Head of caudate nucleus (tissue), 42 donors: ENCODE measurements around the gene ZNHIT3.
A peak's percentile ranks its signal among the peaks of the same experiment; 100 is the strongest.

Source experiments
- DNase-seq, 42 donors: peaks; one replicate each; pipeline versions ENCODE4 v3.0.0 to v3.0.0-alpha.2; 2020 to 2021; ENCODE audit warnings: mixed read lengths in 7 of 42
- intact Hi-C: fragments of 100-400 bp; cut with DNase I; formaldehyde crosslinking; loops from one replicate; pipeline ENCODE4 v1.15.0; 2022

Gene ZNHIT3

GRCh38 chr17:36481829-36482228 lies 4.7 kb upstream of the ZNHIT3 start:
- peak in 1 of 42 donors; percentile 22 for DNase-seq

GRCh38 chr17:36482611-36483504 lies 3.6 kb upstream of the ZNHIT3 start:
- peak; percentile 59 to 93 (median 86) for DNase-seq
- intact Hi-C loops = loop anchor here (10.0 kb wide), 2 partner anchors 62 to 508 kb away; partner anchors contain the start of gene GGNBP2

More at GRCh38 chr17:36481829-36482228, 4.7 kb upstream of the ZNHIT3 start:
- intact Hi-C loops = loop anchor here (10.0 kb wide), 2 partner anchors 63 to 507 kb away; partner anchors contain the start of gene GGNBP2

- intact Hi-C loops = loop anchor here (10.0 kb wide), 2 partner anchors 61 to 509 kb away; partner anchors contain the start of gene GGNBP2
These were observed 2.5 kb upstream of the ZNHIT3 start for GRCh38 chr17:36484021-36484420.

GRCh38 chr17:36485027-36485426 lies 1.5 kb upstream of the ZNHIT3 start:
- peak in 1 of 42 donors; percentile 15 for DNase-seq
- intact Hi-C loops = loop anchor here (10.0 kb wide), 2 partner anchors 60 to 510 kb away; partner anchors contain the start of gene GGNBP2

More at GRCh38 chr17:36484021-36484420, 2.5 kb upstream of the ZNHIT3 start:
- peak in 1 of 42 donors; percentile 24 for DNase-seq

DNA sequence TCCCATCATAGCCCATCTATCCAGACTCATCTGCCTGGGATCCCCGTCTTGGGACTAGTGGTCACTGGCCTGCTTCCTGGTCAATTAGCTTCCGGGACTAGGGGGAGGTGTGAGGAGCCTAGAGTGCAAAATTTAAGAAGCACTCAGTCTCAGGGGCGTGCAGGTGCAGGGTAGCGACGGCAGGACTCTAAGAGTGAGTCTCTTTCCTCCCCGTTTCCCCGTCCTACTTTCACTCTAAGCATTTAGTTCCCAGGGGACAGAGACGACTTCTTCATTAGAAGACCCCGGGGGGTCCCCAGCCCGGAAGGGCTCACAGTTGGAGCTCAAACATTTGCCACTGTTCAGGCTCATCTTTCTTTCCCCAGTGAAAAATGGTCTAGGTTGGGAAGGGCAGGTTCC lies 677 bp upstream of the ZNHIT3 start:
- intact Hi-C loops = loop anchor here (10.0 kb wide), 2 partner anchors 59 to 511 kb away; partner anchors contain the start of gene GGNBP2
- DNase-seq = no peak

GRCh38 chr17:36493956-36494355 lies 7.5 kb downstream of the ZNHIT3 start:
- no peak for DNase-seq
- intact Hi-C loops = no loop called here

DNA sequence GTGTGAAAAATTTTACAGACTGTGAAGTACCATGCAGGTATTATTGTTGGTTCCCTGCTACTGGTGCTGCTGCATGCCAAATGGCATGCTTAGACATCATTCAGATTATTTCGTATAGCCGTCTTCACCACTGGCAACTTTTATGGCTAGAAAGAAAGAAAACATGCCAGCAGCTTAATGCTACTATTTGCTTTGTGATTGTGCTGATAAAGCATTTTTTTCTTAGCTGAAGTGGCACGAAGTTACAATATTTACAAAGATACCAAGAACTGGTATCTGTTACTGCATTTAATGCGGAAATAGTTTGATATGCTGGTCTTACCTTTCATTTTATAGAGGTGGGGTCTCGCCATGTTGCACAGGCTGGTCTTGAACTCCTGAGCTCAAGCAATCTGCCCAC lies 8.2 kb downstream of the ZNHIT3 start:
- intact Hi-C loops = no loop called here
- DNase-seq = no peak

DNA sequence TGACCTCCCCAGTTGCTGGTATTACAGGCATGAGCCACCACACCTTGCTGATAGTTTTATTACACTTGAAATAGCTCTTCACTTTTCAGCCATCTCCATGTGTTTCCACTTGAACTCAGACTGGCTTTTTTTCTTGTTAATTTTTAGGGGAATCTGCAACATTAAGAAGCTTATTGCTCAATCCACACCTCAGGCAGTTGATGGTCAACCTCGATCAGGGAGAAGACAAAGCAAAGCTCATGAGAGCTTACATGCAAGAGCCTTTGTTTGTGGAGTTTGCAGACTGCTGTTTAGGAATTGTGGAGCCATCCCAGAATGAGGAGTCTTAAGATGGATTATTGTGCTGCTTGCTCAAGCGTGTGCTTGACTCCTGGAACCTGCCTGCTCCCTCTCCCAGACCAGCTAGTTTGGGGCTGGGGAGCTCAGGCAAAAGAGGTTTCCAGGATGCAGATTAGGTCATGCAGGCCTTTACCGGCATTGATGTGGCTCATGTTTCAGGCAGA lies 8.6 kb downstream of the ZNHIT3 start:
- intact Hi-C loops = no loop called here
- DNase-seq = no peak

DNA sequence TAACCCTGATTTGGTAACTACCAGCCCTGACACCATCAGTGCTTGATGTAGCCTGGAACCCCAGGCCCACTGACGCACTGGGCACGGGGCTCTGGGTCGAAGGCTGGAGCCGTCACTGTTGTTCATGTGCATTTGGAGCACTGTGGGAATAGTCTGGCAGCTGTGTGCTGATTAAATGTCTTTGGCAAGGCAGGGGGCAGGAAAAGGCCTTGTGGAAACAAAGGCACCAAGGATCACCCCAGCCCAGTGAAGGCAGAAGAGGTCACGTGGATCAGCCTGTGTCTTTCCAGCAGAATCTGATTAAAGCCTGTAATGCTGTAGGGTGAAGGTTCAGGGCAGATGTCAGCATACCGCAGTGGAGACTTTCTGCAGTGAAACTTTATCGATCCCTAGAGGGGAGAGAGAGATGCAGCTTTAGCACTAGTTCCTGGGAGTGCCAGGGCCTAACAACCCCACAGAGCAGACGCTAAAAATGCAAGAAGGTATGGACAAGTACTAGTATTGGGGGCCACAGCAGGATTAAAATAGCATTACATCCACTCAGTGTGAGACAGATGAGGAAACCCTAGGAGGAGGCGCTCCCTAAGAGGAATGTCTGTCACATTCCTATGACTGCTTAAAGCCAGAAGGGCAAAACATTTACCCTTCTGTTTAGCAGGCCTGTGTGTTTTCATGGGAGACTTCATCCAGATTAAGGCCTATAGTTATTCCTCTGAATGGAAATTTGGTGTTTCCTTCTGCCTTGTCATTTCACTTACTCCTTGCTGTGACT lies 9.7 kb downstream of the ZNHIT3 start:
- DNase-seq = peak in 26 of 42 donors; percentile 5 to 79 (median 48)
- intact Hi-C loops = no loop called here

DNA sequence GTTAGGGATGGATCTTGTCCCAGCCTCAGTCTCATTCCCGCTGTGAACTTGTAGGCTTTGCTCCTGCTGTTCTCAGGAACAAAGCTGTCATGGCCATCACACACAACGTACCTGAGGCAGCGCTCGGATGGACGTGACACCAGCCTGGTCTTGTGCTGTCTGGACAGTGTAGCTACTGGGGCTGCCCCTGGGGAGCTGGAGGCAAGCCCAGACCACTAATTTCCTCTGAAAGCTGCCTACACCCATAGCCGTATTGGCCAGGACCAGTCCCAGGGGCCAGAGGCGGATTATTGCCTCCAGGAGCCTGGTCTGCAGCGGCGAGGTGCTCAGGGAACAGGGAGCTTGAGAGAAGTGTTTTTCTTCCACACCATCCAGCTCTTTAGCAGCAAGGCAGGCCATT lies 11.7 kb downstream of the ZNHIT3 start:
- intact Hi-C loops = no loop called here

DNA sequence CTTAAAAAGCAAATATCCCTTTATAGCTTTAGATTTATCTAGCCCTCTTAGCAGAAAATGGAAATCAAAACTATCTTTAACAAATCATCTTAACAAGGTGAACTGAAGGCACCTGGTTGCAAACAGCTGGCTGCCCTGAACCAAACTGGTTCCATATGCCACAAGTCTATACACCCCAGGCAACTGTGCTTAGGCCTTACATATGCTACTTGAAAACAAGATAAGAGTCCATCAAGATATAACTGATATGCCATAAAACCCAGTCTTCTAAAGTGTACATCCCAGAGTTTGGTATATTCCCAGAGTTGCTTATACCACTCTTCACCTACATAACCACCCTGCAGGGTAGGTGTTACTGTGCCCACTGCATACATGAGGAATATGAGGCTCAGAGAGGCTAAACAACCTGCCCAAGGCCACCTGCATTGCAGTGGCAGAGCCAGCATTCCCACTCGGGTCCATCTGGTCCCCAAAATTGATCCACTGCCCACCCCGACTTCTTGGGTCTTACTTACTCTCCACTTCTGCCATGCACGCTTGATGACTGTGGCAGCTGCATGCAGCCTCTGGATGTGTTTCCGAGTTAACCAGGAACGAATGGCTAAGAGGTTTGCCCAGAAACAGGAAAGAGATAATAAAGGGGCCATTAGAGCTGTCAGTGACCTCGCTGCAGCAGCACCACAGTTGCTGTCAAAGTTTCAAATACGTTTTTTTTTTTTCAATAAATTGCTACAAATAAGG lies 12.2 kb downstream of the ZNHIT3 start:
- DNase-seq = no peak
- intact Hi-C loops = no loop called here

More for the DNA sequence above, 11.7 kb downstream of the ZNHIT3 start:
- no peak for DNase-seq

DNA sequence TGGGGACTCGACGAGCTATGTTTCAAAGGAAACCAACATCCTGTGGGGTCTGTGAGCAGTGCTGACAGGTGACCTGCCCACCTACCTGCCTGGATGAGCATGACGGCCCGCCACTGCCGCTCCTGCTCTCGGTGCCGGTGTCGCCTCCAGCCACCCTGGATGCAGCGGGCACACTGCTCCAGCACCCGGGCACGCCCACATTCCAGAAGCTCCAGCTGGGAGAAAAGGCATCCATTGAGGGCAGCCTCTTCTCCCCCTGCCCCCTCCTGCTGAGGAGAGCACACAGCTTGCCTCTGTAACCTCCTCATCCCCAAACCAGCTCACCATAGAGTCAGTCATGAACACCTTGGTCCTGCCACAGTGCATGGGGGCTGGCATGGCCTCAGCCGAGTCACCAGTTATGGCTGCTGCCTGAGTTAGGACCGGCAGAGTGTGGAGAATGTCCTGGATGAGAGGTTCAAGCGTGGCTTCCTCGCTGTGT lies 14.3 kb downstream of the ZNHIT3 start:
- intact Hi-C loops = no loop called here
- no peak for DNase-seq

DNA sequence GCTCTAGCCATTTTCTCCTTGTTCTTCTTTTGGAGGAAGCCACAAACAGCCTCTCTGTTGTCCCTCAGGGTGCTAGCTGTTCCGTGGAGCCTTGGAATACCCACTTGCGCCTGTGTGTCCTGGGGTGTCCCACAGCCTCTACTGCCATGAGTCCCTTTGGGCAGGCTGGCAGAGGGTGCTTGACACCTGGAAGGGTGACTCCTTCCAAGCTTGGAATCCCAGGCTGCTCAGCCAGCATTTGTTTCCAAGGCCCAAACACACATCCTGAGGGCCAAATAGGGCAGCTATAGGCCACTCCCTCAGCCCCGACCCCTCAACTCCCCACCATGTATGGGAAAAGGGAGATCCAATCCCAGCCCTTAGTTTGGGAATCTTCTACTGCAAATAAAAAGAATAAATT lies 14.9 kb downstream of the ZNHIT3 start:
- intact Hi-C loops = no loop called here

GRCh38 chr17:36501963-36502362 lies 15.5 kb downstream of the ZNHIT3 start:
- DNase-seq = no peak
- intact Hi-C loops = no loop called here

More for the DNA sequence above, 14.9 kb downstream of the ZNHIT3 start:
- DNase-seq = no peak

GRCh38 chr17:36503456-36504155 lies 17.1 kb downstream of the ZNHIT3 start:
- no peak for DNase-seq
- intact Hi-C loops = no loop called here

DNA sequence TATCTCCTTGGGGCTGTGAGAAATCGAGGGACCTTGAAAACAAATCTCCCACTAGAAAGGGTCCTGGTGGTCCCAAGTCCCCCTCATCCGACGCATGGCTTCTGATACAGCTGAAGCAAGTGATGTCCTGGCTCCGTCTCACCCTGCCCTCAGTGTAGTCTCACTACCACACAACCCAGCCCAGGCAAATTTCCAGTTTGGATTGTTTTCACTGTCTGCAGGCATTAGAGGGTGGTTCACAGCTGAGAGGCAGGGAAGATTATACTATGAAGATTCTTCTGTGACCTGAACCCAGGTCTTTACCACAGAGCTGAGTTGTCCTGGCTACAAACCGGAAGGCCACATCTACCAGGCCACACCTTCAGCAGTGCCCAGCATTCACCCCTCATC lies 17.7 kb downstream of the ZNHIT3 start:
- intact Hi-C loops = no loop called here
- no peak for DNase-seq

- intact Hi-C loops = no loop called here
These were observed 18.7 kb downstream of the ZNHIT3 start for GRCh38 chr17:36505171-36505570.

GRCh38 chr17:36506249-36506826 lies 19.9 kb downstream of the ZNHIT3 start:
- DNase-seq = no peak
- intact Hi-C loops = no loop called here

More at GRCh38 chr17:36505171-36505570, 18.7 kb downstream of the ZNHIT3 start:
- no peak for DNase-seq
